H1 (cell line): ENCODE measurements around the gene HHAT. TPM values are rescaled to one million over a fixed set of nuclear protein-coding genes. Genes with fewer than 3 reads are reported as not detected.

Source experiments
- CHD2 ChIP-seq: IDR thresholded peaks from 2 replicates; pipeline ENCODE4 v1.6.1; 2012; ENCODE audit warnings: low read length, improper control_type of control experiment
- EZH2 ChIP-seq: fragments of 200-600 bp; sonication (generic); IDR thresholded peaks from 2 replicates; pipeline ENCODE4 v1.7.1; 2012; ENCODE audit warnings: low read depth, mild to moderate bottlenecking, moderate library complexity, low read length, inconsistent platforms; ENCODE audit not compliant: severe bottlenecking
- RBBP5 ChIP-seq: IDR thresholded peaks from 2 replicates; pipeline ENCODE4 v1.7.1; 2012; ENCODE audit warnings: low read depth, mild to moderate bottlenecking, inconsistent platforms, low read length, moderate library complexity, borderline replicate concordance
- RFX5 ChIP-seq: IDR thresholded peaks from 2 replicates; pipeline ENCODE4 v1.6.1; 2011; ENCODE audit warnings: low read depth, low read length, improper control_type of control experiment, borderline replicate concordance
- polyA plus RNA-seq, 7 experiments: library from polyadenylated mRNA; depleted of rRNA in 3 of 7; stranded (reverse) in 5 of 7; unstranded in 2 of 7; fragments of >200 nt in 5 of 7; fragments of 200-250 nt in 2 of 7; gene quantifications; 1 replicate in 5 of 7; 2 replicates in 1 of 7; 4 replicates in 1 of 7; pipeline versions ENCODE4 v1.2.1 to v1.2.3, GENCODE V29; 2011 to 2013; ENCODE audit warnings: missing spikeins in 2 of 7, mixed read lengths in 2 of 7
- total RNA-seq: library from RNA; stranded (reverse); fragmentation: NEBNext Ultra II Directional; extraction: Animal tissue kit (Norgen Biotek cat#: 25700); gene quantifications from 2 replicates; pipeline ENCODE4 v1.2.1, GENCODE V29; 2021

HHAT gene
- total and polyA plus RNA-seq, 2 of the 8 experiments (the other 6 are each of a cell fraction or from before 2014, with no cell fraction given) = 0.15 to 0.51 TPM

- TF ChIP-seq RBBP5 (no peak), RFX5 (no peak), EZH2 (no peak), CHD2 (no peak)
Observed at GRCh38 chr1:210339500-210339899, 10.8 kb downstream of the HHAT start (continued).
